GM19043 (cell line): ENCODE data around the gene ZSCAN21.

ENCODE experiments used
- ATAC-seq: cut with Tn5 transposase; IDR thresholded peaks from one replicate; pipeline ENCODE4 v1.9.1; 2021; ENCODE audit warnings: low read depth; ENCODE audit not compliant: unreplicated experiment

ZSCAN21 gene

GRCh38 chr7:100093498-100093897 is 43.9 kb downstream of the ZSCAN21 start:
- ATAC-seq: no peak

DNA sequence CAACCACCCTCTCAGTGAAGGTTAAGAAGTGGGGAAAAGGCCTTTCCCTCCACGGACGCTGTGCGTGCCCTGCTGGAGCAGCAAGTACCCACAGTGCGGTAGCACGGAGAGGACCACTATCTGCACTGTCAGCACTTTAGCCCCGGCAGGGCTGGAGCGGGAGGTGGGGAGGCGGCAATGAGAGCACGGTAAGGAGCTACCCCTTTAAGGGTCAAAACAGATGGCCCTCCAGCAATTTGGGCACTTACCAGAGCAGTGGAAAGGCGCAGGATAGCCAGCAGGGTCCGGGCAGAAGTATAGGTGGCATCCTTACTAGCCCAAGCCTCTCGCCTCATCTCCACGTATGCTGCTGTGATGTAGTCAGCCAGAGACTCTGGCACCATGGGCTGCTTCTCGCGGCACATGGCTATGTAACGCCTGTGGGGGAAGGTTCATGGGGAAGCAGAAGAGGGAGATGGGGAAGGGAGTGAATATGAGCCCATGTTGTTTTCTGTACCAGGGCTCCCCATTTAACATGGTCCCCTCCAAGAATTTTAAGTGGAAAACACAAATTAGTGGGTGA is 44.4 kb downstream of the ZSCAN21 start:
- no peak for ATAC-seq

DNA sequence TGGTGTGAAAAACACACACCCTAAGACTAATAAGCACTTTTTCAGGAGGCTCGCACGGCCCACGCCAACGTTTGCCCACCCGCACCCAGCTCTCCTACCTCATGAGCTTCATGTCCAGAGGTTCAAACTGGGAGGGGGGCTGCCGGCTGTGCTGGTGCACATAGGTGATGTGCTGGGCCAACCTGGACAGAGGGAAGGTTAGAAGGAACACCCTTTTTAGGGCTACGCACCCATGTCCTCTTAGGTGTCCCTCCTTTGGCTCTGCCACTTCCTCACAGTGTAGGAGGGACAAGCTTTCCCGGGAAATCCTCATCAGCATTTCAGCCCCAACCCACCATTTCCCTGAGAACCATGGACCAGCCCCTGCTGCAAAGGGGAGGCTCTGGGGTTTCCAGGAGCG is 45.7 kb downstream of the ZSCAN21 start:
- ATAC-seq: no peak

DNA sequence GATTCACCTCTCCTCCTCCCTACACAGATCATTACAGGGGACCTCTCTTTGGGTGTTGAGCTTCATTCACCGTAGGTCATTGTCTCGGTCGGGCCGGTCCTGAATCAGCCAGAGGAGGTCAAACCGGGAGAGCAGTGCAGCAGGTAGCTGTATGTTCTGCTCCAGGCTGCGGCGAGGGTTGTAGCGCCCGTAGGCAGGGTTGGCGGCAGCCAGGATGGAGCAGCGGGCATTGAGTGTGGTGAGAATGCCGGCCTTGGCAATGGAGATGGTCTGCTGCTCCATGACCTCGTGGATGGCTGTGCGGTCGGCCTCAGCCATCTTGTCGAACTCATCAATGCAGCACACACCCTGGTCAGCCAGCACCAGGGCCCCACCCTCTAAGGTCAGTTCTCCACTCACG is 46.1 kb downstream of the ZSCAN21 start:
- ATAC-seq: no peak

DNA sequence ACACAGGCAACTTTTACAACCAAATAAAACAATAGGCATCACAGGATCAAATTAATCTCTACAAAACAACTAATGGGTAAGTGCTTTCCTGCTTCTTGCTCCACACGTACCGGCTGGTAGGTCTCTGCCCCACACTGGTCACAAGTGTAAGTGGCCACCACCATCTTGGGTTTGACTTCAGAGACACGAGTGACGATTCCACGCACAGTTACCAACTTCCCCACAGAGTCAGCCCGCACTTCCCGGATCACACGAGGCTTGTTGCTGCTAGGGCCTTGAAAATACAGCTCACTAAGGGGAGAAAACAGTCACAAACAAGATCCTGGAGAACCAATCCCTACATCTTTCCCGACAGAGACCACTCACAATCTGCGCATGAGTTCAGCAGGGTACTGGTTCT is 49.3 kb downstream of the ZSCAN21 start:
- ATAC-seq: no peak

DNA sequence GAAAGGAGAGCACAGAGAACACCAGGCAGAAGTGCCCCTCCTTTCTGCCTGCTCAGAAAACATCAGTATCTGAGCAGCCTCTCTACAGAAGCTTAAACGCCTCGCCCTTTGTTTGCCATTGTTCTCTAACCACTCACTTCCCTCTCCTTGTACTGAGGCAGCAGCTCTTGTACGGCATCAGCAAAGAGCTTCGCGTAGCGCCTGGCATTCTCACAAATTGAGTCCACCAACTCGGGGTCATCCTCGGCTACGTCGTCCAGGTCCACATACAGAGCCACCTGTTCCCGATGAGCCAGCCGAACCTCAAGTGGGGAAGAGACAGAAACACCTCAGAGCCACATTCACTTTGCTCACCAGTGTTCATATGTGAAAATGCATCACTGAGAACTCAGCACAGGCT is 49.9 kb downstream of the ZSCAN21 start:
- ATAC-seq: no peak

GRCh38 chr7:100100420-100101015 is 50.9 kb downstream of the ZSCAN21 start:
- peak; percentile 63 for ATAC-seq

GRCh38 chr7:100101016-100101862 is 51.7 kb downstream of the ZSCAN21 start, which contains the start of the genes AP4M1 and MCM7:
TSS of gene AP4M1 (plus strand) at chr7:100101643. CDS start at chr7:100101715, 72 bp downstream.
TSS of gene MCM7 (minus strand) at chr7:100101397. CDS start at chr7:100101294, 103 bp downstream.
- ATAC-seq: peak; percentile 84

DNA sequence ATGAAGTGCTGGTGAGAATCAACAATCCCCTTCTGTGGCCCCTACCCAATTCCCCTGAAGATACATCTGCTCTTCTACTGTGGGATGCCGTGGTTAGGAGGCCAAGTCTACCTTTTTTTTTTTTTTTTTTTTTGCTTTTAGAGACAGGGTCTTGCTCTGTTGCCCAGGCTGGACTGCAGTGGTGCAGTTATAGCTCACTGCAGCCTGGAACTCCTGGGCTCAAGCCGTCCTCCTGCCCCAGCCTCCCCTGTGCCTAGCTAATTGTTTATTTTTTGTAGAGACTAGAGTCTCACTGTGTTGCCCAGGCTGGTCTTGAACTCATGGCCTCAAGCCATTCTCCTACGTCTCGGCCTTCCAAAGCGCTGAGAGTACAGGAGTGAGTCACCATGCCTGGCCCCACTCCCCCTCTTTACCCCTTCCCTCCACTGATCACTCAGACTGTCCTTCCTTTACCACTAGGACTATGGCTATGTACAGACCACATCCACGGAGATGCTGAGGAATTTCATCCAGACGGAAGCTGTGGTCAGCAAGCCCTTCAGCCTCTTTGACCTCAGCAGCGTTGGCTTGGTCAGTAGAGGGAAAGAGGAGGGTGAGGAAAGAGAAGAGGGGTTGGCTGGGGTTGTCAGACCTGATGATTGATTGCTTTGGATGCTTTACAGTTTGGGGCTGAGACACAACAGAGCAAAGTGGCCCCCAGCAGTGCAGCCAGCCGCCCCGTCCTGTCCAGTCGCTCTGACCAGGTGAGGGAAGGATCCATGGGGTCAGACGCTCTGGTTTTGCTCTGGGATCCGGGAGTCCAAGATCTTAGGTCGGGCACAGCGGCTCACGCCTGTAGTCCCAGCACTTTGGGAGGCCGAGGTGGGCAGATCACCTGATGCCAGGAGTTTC is 53.6 kb downstream of the ZSCAN21 start:
- no peak for ATAC-seq

GRCh38 chr7:100105534-100105933 is 56.0 kb downstream of the ZSCAN21 start:
- no peak for ATAC-seq

GRCh38 chr7:100106633-100107032 is 57.1 kb downstream of the ZSCAN21 start:
- ATAC-seq: no peak

GRCh38 chr7:100107125-100107737 is 57.7 kb downstream of the ZSCAN21 start:
- no peak for ATAC-seq

DNA sequence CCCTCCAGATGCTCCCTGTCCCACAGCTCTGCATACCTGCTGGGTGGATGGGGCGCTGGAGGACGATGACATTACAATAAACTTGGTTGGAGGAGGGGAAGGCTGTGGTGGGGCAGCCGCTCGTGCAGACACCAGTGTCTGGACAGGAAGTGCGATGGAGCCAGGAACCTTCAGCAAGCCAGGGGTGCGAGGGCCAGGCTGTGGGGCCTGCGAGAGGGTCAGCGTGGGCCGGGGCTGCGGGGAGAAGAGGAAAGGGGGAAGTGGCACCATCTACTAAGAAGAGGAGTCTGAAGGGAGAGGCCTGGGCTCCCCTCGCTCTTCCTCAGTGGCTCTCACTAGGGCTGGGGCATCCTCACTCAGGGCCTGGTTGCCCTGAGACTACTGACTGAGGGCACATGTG is 58.3 kb downstream of the ZSCAN21 start:
- ATAC-seq: no peak

- no peak for ATAC-seq
Measured at GRCh38 chr7:100109521-100110163, 60.1 kb downstream of the ZSCAN21 start.

GRCh38 chr7:100111156-100111555 is 61.6 kb downstream of the ZSCAN21 start:
- no peak for ATAC-seq

DNA sequence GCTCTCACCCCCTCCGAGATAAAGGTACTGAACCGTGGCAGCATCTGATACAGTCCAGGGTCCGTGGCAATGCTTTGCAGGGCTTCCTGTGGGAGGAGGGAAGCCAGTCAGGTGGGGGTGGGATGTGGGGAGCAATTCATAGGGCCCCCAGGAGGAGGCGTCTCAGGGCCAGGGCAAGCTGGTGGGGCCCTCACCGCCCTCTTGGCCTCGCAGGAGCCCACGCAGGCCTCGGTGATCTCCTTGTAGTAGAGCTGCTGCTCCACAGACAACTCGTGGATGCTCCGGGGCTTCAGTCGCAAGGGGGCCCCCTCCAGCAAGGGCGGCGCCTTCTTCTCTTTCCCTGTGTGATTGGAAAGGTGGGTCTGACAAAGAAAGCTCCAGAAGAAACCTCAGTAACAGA is 62.3 kb downstream of the ZSCAN21 start:
- no peak for ATAC-seq
